Stimulated activated CD8-positive, alpha-beta memory T cell treated with anti-CD3 and anti-CD28 coated beads, Interleukin-15, amount 100 ng/mL, for 4 hours (primary cell): Measurements from ENCODE around the gene ANO9.

Source experiments
- DNase-seq, 2 donors: peaks; one replicate each; pipeline ENCODE4 v3.0.0-alpha.2; 2020; ENCODE audit warnings: low read depth in 2 of 2

Gene ANO9

DNA sequence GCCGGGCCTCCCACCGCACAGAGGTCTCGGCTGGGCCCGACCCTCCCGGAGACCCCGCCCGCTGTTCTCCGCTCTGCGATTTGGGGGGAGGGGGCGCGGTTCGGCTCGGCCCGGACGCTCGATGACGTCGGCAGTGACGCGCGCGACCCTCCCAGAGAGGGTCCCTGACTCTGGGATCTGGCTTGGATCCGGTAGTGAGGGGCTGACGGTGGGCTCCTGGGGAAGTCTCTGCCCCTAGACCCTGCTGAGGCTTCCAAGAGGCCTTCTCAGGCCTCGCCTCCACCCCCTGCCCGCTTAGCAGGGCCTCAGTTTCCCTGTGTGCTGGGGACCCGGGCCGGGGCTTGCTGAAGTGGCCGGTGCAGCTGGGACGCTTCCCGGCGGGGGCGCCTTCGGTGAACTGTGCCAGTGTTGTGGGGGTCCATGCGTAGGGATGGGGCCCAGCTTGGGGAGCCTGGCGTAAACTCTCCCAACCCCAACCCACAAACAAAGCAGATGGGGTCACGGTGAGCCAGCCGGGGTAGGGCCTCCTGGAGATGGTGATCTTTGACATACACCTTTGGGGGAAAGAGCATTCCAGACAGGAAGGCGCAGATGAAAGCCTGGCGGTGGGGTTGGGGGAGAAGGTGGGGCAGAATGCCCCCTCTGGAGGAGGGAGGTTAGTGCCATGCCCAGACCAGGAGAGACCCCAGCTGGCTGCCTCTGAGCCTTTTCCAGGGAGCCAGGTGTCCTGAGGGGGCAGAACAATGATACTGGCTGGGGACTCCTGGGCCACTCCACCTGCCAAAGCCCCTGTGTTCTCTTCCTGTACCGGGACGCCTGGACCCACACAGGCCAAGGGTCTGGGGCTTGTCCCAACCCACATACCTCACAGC is 71.5 kb downstream of the ANO9 start:
- DNase-seq = no peak

GRCh38 chr11:369336-370018 is 72.3 kb downstream of the ANO9 start, which contains the start of gene B4GALNT4:
Gene B4GALNT4, plus strand, starts transcription at chr11:369499. Its CDS starts 305 bp downstream, at chr11:369804.
- DNase-seq = no peak

GRCh38 chr11:368414-369335 is 73.1 kb downstream of the ANO9 start:
- no peak for DNase-seq

DNA sequence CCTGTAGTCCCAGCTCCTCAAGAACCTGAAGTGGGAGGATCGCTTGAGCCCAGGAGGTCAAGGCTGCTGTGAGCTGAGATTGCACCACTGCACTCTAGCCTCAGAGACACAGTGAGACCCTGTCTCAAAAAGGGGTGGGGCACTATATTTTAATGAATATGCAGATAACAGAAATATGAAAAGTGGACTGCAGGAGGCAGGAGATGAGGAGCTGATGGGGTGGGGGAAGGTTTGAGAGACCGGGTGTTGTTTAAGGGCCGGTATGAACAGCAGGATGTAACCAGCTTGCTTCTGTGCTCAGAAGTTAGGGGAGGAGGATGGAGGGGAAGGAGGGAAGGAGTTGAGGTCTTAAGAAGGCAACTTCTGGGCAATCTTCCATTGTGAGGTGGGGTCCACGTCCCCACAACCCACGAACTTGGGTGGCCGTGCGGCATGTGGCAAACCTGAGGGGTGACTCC is 73.8 kb downstream of the ANO9 start:
- DNase-seq = no peak
